Caco-2 (cell line): Measurements from ENCODE around the gene MAGEL2. TPM values are rescaled to one million over a fixed set of nuclear protein-coding genes. Genes with fewer than 3 reads are reported as not detected.

Experiments used
- BruUV-seq: library from RNA; stranded (reverse); fragments of 400-500 nt; replicated peaks from 2 replicates; lab custom pipeline; 2021; lab: Mats Ljungman, UMichigan
- CTCF ChIA-PET: fragments of 300-600 bp; sonication (Branson Sonifier 250); formaldehyde crosslinking; loops from one replicate; lab custom pipeline; 2022; ENCODE audit warnings: antibody characterized with exemption; lab: Charles Lee
- POLR2A ChIA-PET: fragments of 300-600 bp; sonication (Branson Sonifier 250); formaldehyde crosslinking; loops from one replicate; lab custom pipeline; 2022; ENCODE audit warnings: antibody characterized with exemption; lab: Charles Lee
- DNase-seq, 2 experiments: peaks; one replicate each; pipeline versions ENCODE4 v3.0.0 to v3.0.0-alpha.2; 2020 to 2022
- H3K27me3 ChIP-seq: replicated peaks from 2 replicates; pipeline ENCODE4 v1.6.0; 2011; ENCODE audit warnings: low read length; ENCODE audit not compliant: control insufficient read depth, insufficient read depth
- H3K36me3 ChIP-seq: 2 replicates; pipeline ENCODE4 v1.5.1; 2011; ENCODE audit warnings: low read length; ENCODE audit not compliant: control insufficient read depth, insufficient read depth
- H3K4me1 ChIP-seq: fragments of 250-450 bp; sonication (Bioruptor Pico); 2 replicates; pipeline ENCODE4 v1.5.1; 2020; ENCODE audit warnings: mild to moderate bottlenecking
- H3K4me3 ChIP-seq: 2 replicates; pipeline ENCODE4 v1.5.1; 2011; ENCODE audit warnings: low read depth, mild to moderate bottlenecking, control low read depth, low read length
- H3K9me3 ChIP-seq: fragments of 250-450 bp; sonication (Bioruptor Pico); 2 replicates; pipeline ENCODE4 v1.5.1; 2020; ENCODE audit warnings: mild to moderate bottlenecking, moderate library complexity
- H3K27ac Mint-ChIP-seq: one replicate; pipeline ENCODE4 v1.8.0; 2022; ENCODE audit warnings: mixed read lengths; ENCODE audit not compliant: unreplicated experiment
- H3K27me3 Mint-ChIP-seq: one replicate; pipeline ENCODE4 v1.8.0; 2022; ENCODE audit warnings: mixed read lengths; ENCODE audit not compliant: insufficient read depth, unreplicated experiment
- H3K36me3 Mint-ChIP-seq: one replicate; pipeline ENCODE4 v1.8.0; 2022; ENCODE audit warnings: mild to moderate bottlenecking, mixed read lengths; ENCODE audit not compliant: insufficient read depth, unreplicated experiment
- H3K4me1 Mint-ChIP-seq: one replicate; pipeline ENCODE4 v1.8.0; 2022; ENCODE audit warnings: low read depth, mixed read lengths; ENCODE audit not compliant: unreplicated experiment
- H3K4me3 Mint-ChIP-seq: one replicate; pipeline ENCODE4 v1.8.0; 2022; ENCODE audit warnings: mild to moderate bottlenecking, moderate library complexity, mixed read lengths; ENCODE audit not compliant: unreplicated experiment
- H3K9me3 Mint-ChIP-seq: one replicate; pipeline ENCODE4 v1.8.0; 2022; ENCODE audit warnings: mixed read lengths; ENCODE audit not compliant: unreplicated experiment
- intact Hi-C: fragments of 100-400 bp; cut with micrococcal nuclease; formaldehyde crosslinking; loops from one replicate; pipeline ENCODE4 v1.10.0; 2022; ENCODE audit not compliant: unreplicated experiment
- total RNA-seq: library from RNA; stranded (reverse); gene quantifications from 2 replicates; pipeline ENCODE4 v1.2.3, GENCODE V29; 2022
- TF ChIP-seq, protein P1 (sequence below), 2 experiments: fragments of 200-600 bp in 1 of 2; IDR thresholded peaks; 1 replicate in 1 of 2; 2 replicates in 1 of 2; pipeline versions ENCODE4 v1.5.1 to v1.8.0; 2011 to 2022; ENCODE audit warnings: antibody characterized with exemption in 1 of 2, control low read depth in 1 of 2, inconsistent platforms in 1 of 2, low read depth in 1 of 2, low read length in 1 of 2, mild to moderate bottlenecking in 1 of 2, moderate library complexity in 1 of 2; ENCODE audit not compliant: insufficient read depth in 1 of 2, severe bottlenecking in 1 of 2, unreplicated experiment in 1 of 2

The MAGEL2 gene
- total RNA-seq, 1 experiment from 2014 or later, result not detected

- H3K4me3 Mint-ChIP-seq, result no peak overlapping the region
- ChIA-PET POLR2A (no interaction called here), CTCF (no interaction called here)
- intact Hi-C loops, result no loop called here
- Histone ChIP-seq H3K9me3 (no peaks in the 10 kb centered on the region), H3K27me3 (no peaks in the 10 kb centered on the region), H3K4me3 (no peak overlapping the region), H3K36me3 (no peaks in the 10 kb centered on the region), H3K4me1 (peaks cover 12% of the 10 kb centered on the region; the same call in 1 of the 2 replicates)
- no peaks in the 10 kb centered on the region for H3K27me3 Mint-ChIP-seq
- TF ChIP-seq, protein P1, sequence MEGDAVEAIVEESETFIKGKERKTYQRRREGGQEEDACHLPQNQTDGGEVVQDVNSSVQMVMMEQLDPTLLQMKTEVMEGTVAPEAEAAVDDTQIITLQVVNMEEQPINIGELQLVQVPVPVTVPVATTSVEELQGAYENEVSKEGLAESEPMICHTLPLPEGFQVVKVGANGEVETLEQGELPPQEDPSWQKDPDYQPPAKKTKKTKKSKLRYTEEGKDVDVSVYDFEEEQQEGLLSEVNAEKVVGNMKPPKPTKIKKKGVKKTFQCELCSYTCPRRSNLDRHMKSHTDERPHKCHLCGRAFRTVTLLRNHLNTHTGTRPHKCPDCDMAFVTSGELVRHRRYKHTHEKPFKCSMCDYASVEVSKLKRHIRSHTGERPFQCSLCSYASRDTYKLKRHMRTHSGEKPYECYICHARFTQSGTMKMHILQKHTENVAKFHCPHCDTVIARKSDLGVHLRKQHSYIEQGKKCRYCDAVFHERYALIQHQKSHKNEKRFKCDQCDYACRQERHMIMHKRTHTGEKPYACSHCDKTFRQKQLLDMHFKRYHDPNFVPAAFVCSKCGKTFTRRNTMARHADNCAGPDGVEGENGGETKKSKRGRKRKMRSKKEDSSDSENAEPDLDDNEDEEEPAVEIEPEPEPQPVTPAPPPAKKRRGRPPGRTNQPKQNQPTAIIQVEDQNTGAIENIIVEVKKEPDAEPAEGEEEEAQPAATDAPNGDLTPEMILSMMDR (IDR thresholded peaks at IDR 0.05; ENCODE audit: insufficient read depth in 1 of 2, low read depth in 1 of 2, low read length in 1 of 2, severe bottlenecking in 1 of 2, unreplicated experiment in 1 of 2), result no peak
- H3K27ac Mint-ChIP-seq, result no peak overlapping the region
- no peaks in the 10 kb centered on the region for H3K36me3 Mint-ChIP-seq
- H3K9me3 Mint-ChIP-seq, result peaks cover 38% of the 10 kb centered on the region
- H3K4me1 Mint-ChIP-seq, result peaks cover 7% of the 10 kb centered on the region
- BruUV-seq, result no TSS peak
- no peak for DNase-seq
These were observed 38.9 kb upstream of the MAGEL2 start for GRCh38 chr15:23686466-23687142.

DNA sequence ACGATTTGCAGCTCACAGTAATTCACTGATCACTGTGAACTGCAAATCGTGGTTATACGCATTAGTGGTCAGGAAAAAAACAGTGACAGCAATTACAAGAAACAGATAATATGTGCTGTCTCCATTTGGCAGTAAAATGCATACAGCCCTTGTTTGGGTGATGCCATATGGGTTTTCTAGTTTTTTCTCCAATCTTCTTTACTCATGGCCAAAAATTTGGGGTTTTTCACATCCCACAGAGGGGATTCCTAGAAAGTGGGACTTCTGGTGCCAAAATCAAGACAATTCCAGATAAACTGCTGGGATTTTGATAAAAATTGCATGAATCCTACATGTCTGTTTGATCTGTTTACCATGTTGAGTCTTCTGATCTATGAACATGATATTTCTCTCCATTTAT lies 23.8 kb upstream of the MAGEL2 start:
- Mint-ChIP-seq H3K36me3 (no peaks in the 10 kb centered on the region), H3K4me1 (no peaks in the 10 kb centered on the region), H3K27me3 (peaks cover 3% of the 10 kb centered on the region), H3K4me3 (no peak overlapping the region), H3K27ac (no peak overlapping the region), H3K9me3 (no peaks in the 10 kb centered on the region)
- DNase-seq, result no peak
- H3K27me3 ChIP-seq, result no peaks in the 10 kb centered on the region
- H3K4me1 ChIP-seq, result no peaks in the 10 kb centered on the region
- BruUV-seq, result no TSS peak
- ChIA-PET POLR2A (no interaction called here), CTCF (no interaction called here)
- H3K4me3 ChIP-seq, result no peak overlapping the region
- H3K9me3 ChIP-seq, result no peaks in the 10 kb centered on the region; the same call in none of the 2 replicates
- no peaks in the 10 kb centered on the region for H3K36me3 ChIP-seq
- intact Hi-C loops, result no loop called here
- TF ChIP-seq, protein P1 (IDR thresholded peaks at IDR 0.05; ENCODE audit: insufficient read depth in 1 of 2, low read depth in 1 of 2, low read length in 1 of 2, severe bottlenecking in 1 of 2, unreplicated experiment in 1 of 2), result no peak

DNA sequence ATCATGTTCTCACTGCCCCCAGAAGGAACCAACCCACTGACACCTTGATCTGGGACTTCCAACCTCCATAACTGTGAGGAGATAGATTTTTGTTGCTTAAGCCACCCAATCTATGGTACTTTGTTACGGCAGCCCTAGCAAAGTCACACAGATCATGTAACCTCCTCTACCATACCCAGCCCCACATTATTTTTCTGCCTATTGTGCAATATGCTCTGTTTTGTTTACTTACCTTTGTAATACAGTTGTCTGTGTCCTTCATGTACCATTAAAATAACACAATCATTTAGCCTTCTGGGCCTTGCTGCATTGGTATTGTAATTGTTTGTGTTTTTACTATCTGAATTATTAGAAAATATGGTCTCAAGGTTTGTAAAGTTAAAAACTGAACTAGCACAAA lies 23.3 kb upstream of the MAGEL2 start:
- no peak for DNase-seq
- no peak overlapping the region for H3K4me3 ChIP-seq
- TF ChIP-seq, protein P1 (IDR thresholded peaks at IDR 0.05; ENCODE audit: insufficient read depth in 1 of 2, low read depth in 1 of 2, low read length in 1 of 2, severe bottlenecking in 1 of 2, unreplicated experiment in 1 of 2), result no peak
- Mint-ChIP-seq H3K4me3 (no peak overlapping the region), H3K4me1 (no peaks in the 10 kb centered on the region), H3K9me3 (no peaks in the 10 kb centered on the region), H3K27ac (no peak overlapping the region), H3K27me3 (peaks cover 3% of the 10 kb centered on the region), H3K36me3 (no peaks in the 10 kb centered on the region)
- H3K9me3 ChIP-seq, result no peaks in the 10 kb centered on the region; the same call in none of the 2 replicates
- intact Hi-C loops, result no loop called here
- POLR2A ChIA-PET, result no interaction called here
- no peaks in the 10 kb centered on the region for H3K4me1 ChIP-seq
- no peaks in the 10 kb centered on the region for H3K36me3 ChIP-seq
- no peaks in the 10 kb centered on the region for H3K27me3 ChIP-seq
- CTCF ChIA-PET, result no interaction called here
- no TSS peak for BruUV-seq
